ENCODE measurements around the gene RNF151.

The RNF151 gene

GRCh38 chr16:1976951-1977874 lies 10.6 kb downstream of the RNF151 start:
- TF ChIP-seq, protein P1, sequence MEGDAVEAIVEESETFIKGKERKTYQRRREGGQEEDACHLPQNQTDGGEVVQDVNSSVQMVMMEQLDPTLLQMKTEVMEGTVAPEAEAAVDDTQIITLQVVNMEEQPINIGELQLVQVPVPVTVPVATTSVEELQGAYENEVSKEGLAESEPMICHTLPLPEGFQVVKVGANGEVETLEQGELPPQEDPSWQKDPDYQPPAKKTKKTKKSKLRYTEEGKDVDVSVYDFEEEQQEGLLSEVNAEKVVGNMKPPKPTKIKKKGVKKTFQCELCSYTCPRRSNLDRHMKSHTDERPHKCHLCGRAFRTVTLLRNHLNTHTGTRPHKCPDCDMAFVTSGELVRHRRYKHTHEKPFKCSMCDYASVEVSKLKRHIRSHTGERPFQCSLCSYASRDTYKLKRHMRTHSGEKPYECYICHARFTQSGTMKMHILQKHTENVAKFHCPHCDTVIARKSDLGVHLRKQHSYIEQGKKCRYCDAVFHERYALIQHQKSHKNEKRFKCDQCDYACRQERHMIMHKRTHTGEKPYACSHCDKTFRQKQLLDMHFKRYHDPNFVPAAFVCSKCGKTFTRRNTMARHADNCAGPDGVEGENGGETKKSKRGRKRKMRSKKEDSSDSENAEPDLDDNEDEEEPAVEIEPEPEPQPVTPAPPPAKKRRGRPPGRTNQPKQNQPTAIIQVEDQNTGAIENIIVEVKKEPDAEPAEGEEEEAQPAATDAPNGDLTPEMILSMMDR (conservative IDR thresholded peaks at IDR 0.05; ENCODE audit: control insufficient read depth, insufficient read depth, low read depth, low read length), result no peak
- DNase-seq (ENCODE audit: low read depth), result no peak
- H3K4me3 ChIP-seq (ENCODE audit: control insufficient read depth, low read depth, low read length), result no peak overlapping the region

DNA sequence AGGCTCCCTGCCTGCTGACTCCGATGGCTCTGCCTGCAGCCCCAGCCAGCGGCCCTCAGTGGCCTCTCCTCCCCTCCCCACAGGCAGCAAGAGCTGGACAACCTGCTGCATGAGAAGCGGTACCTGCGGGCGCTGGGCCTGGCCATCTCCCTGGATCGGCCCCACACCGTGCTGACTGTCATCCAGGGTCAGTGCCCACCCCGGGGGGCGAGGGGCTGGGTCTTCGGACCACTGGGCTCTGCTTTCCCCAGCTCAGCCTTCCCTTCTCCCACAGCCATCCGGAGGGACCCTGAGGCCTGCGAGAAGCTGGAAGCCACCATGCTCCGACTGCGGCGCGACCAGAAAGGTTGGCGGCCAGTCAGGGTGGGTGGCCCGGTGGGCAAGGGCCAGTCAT lies 11.2 kb downstream of the RNF151 start:
- TF ChIP-seq, protein P1 (conservative IDR thresholded peaks at IDR 0.05; ENCODE audit: control insufficient read depth, insufficient read depth, low read depth, low read length), result no peak
- no peak overlapping the region for H3K4me3 ChIP-seq (ENCODE audit: control insufficient read depth, low read depth, low read length)
- no peak for DNase-seq (ENCODE audit: low read depth)

GRCh38 chr16:1978476-1979120 lies 11.9 kb downstream of the RNF151 start:
- TF ChIP-seq, protein P1 (conservative IDR thresholded peaks at IDR 0.05; ENCODE audit: control insufficient read depth, insufficient read depth, low read depth, low read length), result no peak
- DNase-seq (ENCODE audit: low read depth), result no peak
- no peak overlapping the region for H3K4me3 ChIP-seq (ENCODE audit: control insufficient read depth, low read depth, low read length)

DNA sequence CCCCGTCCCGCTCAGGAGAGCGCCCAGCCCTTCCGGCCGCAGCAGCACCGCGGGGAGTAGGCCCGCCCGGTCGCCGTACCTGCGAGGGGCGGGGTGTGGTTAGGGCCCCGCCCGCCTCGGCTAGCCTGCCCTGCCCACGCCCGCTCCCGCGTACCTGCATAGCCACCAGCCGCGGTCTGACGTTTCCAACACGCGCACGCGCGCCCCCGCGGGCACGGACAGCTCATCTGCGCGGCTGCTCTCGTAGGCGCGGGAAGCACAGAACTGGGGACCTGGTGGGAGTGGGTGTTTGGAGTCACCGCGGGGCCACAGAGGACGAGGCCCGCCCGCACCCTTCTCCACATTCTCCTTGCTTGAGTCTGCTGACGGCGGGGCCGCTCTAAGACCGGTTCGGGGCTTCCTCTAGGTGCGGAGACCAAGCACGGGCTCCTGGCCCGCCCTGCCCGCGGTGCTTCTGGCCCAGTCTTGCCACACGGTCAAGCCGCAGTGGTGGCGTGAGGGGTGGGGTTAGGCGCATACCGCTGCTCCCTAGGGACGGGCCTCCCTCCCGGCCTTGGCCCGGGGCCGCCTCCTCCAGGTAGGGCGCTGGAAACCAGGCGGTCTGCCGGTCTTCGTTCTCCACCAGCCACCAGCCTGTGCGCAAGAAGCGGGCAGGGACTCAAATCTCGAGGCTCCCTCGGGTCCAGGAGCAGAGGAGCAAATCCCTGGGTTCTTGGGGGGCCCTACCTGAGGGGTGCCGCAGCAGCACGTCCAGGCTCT lies 12.8 kb downstream of the RNF151 start:
- no peak overlapping the region for H3K4me3 ChIP-seq (ENCODE audit: control insufficient read depth, low read depth, low read length)
- DNase-seq (ENCODE audit: low read depth), result peak; percentile 15
- TF ChIP-seq, protein P1 (conservative IDR thresholded peaks at IDR 0.05; ENCODE audit: control insufficient read depth, insufficient read depth, low read depth, low read length), result no peak

- DNase-seq (ENCODE audit: low read depth), result no peak
- TF ChIP-seq, protein P1 (conservative IDR thresholded peaks at IDR 0.05; ENCODE audit: control insufficient read depth, insufficient read depth, low read depth, low read length), result no peak
- H3K4me3 ChIP-seq (ENCODE audit: control insufficient read depth, low read depth, low read length), result no peak overlapping the region
These were observed 13.5 kb downstream of the RNF151 start for GRCh38 chr16:1980030-1980769.

- DNase-seq (ENCODE audit: low read depth), result no peak
- no peak overlapping the region for H3K4me3 ChIP-seq (ENCODE audit: control insufficient read depth, low read depth, low read length)
- TF ChIP-seq, protein P1 (conservative IDR thresholded peaks at IDR 0.05; ENCODE audit: control insufficient read depth, insufficient read depth, low read depth, low read length), result no peak
These were observed 14.1 kb downstream of the RNF151 start for GRCh38 chr16:1980770-1981087.
